T-cell (primary cell): ENCODE data around the gene MAP4K5. TPM values are rescaled to one million over a fixed set of nuclear protein-coding genes. Genes with fewer than 3 reads are reported as not detected.

Experiments
- ATAC-seq, 4 experiments: fragments of 200-7000 bp in 3 of 4; fragments of 150-1000 bp in 1 of 4; cut with Tn5 transposase; replicated peaks in 1 of 4; 1 replicate in 3 of 4; 2 replicates in 1 of 4; pipeline ENCODE4 v1.10.0; 2021; ENCODE audit warnings: moderate library complexity in 3 of 4, mild to moderate bottlenecking in 2 of 4, moderate number of reproducible peaks in 1 of 4
- CTCF ChIA-PET, 2 donors: fragments of 300-600 bp; sonication (Branson Sonifier 250); formaldehyde crosslinking; loops; one replicate each; lab custom pipeline; 2022; ENCODE audit warnings: antibody characterized with exemption in 2 of 2; lab: Charles Lee
- POLR2A ChIA-PET, 2 donors: fragments of 300-600 bp; sonication (Branson Sonifier 250); formaldehyde crosslinking; loops; one replicate each; lab custom pipeline; 2022; ENCODE audit warnings: antibody characterized with exemption in 2 of 2; lab: Charles Lee
- DNase-seq, 35 experiments: peaks; one replicate each; pipeline versions ENCODE4 v3.0.0 to v3.0.0-alpha.2; 2013 to 2023
- H3K27ac ChIP-seq: one replicate; pipeline ENCODE4 v1.5.1; 2013; ENCODE audit warnings: low read length
- H3K27me3 ChIP-seq, 2 experiments: replicated peaks in 1 of 2; 1 replicate in 1 of 2; 2 replicates in 1 of 2; pipeline versions ENCODE4 v1.6.1 to v1.7.0; 2013; ENCODE audit warnings: low read length in 1 of 2, mixed read lengths in 1 of 2; ENCODE audit not compliant: control insufficient read depth in 2 of 2, insufficient read depth in 2 of 2; ENCODE audit errors: extremely low read depth in 1 of 2
- H3K36me3 ChIP-seq, 2 donors: 1 replicate in 1 of 2; 2 replicates in 1 of 2; pipeline versions ENCODE4 v1.6.1 to v1.7.0; 2013; ENCODE audit warnings: low read length in 1 of 2; ENCODE audit not compliant: control insufficient read depth in 2 of 2, insufficient read depth in 1 of 2; ENCODE audit errors: extremely low read depth in 1 of 2
- H3K4me1 ChIP-seq, 2 experiments: 1 replicate in 1 of 2; 2 replicates in 1 of 2; pipeline versions ENCODE4 v1.6.1 to v1.7.0; 2013; ENCODE audit warnings: low read length in 2 of 2, mixed read lengths in 1 of 2; ENCODE audit not compliant: insufficient read depth in 2 of 2, control insufficient read depth in 1 of 2; ENCODE audit errors: extremely low read depth in 1 of 2
- H3K4me3 ChIP-seq, 2 donors: 1 replicate in 1 of 2; 2 replicates in 1 of 2; pipeline versions ENCODE4 v1.5.1 to v1.7.0; 2013; ENCODE audit warnings: mild to moderate bottlenecking in 2 of 2, low read length in 1 of 2, moderate library complexity in 1 of 2; ENCODE audit not compliant: control insufficient read depth in 1 of 2; ENCODE audit errors: extremely low read depth in 1 of 2
- H3K9me3 ChIP-seq: 2 replicates; pipeline ENCODE4 v1.7.0; 2013
- H3K27ac Mint-ChIP-seq, 2 donors: one replicate each; pipeline ENCODE4 v1.8.0; 2020 to 2021; ENCODE audit warnings: mild to moderate bottlenecking in 2 of 2, mixed read lengths in 2 of 2
- H3K27me3 Mint-ChIP-seq, 2 donors: one replicate each; pipeline ENCODE4 v1.8.0; 2021 to 2022; ENCODE audit warnings: mixed read lengths in 2 of 2
- H3K36me3 Mint-ChIP-seq: one replicate; pipeline ENCODE4 v1.8.0; 2021; ENCODE audit warnings: mixed read lengths
- H3K4me1 Mint-ChIP-seq, 3 donors: one replicate each; pipeline ENCODE4 v1.8.0; 2020 to 2022; ENCODE audit warnings: mixed read lengths in 3 of 3, mild to moderate bottlenecking in 1 of 3
- H3K4me3 Mint-ChIP-seq, 3 donors: one replicate each; pipeline ENCODE4 v1.8.0; 2020 to 2022; ENCODE audit warnings: mild to moderate bottlenecking in 3 of 3, mixed read lengths in 3 of 3, moderate library complexity in 3 of 3
- H3K9me3 Mint-ChIP-seq, 3 donors: one replicate each; pipeline ENCODE4 v1.8.0; 2020 to 2022; ENCODE audit warnings: mixed read lengths in 3 of 3
- WGBS: methylation state at CpG from one replicate; pipeline ENCODE4 v1.1.5; 2013; ENCODE audit warnings: missing lambda C conversion rate; ENCODE audit not compliant: insufficient coverage; 5-methylcytosine and 5-hydroxymethylcytosine counted together
- total RNA-seq, 35 experiments: library from RNA in 6 of 35; stranded (reverse) in 6 of 35; fragments of 120-200 nt in 1 of 35; gene quantifications; one replicate each; pipeline versions ENCODE4 v1.2.1 to v1.2.4 and lab custom pipeline; 2013 to 2026

MAP4K5 gene
- total RNA-seq, 5 donors from 2014 or later (not counting 1 experiment from before 2014, with no cell fraction given), result 33.5 to 48.2 (median 44.6) TPM

GRCh38 chr14:50381008-50381407 is 151.4 kb downstream of the MAP4K5 start:
- H3K27ac ChIP-seq, result no peak overlapping the region
- H3K4me3 ChIP-seq, result no peak overlapping the region
- H3K36me3 ChIP-seq, result no peaks in the 10 kb centered on the region
- H3K27ac Mint-ChIP-seq, result no peak overlapping the region
- no peak for DNase-seq
- H3K36me3 Mint-ChIP-seq, result no peaks in the 10 kb centered on the region
- WGBS, result 89% methylated on average over 1 of the region's 1 CpG
- H3K9me3 ChIP-seq, result no peaks in the 10 kb centered on the region
- no peaks in the 10 kb centered on the region for H3K27me3 ChIP-seq
- no peaks in the 10 kb centered on the region for H3K4me1 ChIP-seq
- no peaks in the 10 kb centered on the region for H3K4me1 Mint-ChIP-seq
- no peak for ATAC-seq
- ChIA-PET CTCF (interaction anchor here in 1 of 2 donors (0.6 kb wide), 1 partner anchor 58 kb away, joined by 3 read pairs; no protein-coding TSS in a partner anchor), POLR2A (interaction anchor here in 1 of 2 donors (0.6 kb wide), 1 partner anchor 657 kb away, joined by 5 read pairs; no protein-coding TSS in a partner anchor)
- H3K27me3 Mint-ChIP-seq, result no peaks in the 10 kb centered on the region
- H3K9me3 Mint-ChIP-seq, result no peaks in the 10 kb centered on the region
- H3K4me3 Mint-ChIP-seq, result no peak overlapping the region

- no peak overlapping the region for H3K4me3 Mint-ChIP-seq
- no CpG with 5 or more reads among the region's 1 CpG for WGBS
These were observed 151.9 kb downstream of the MAP4K5 start for GRCh38 chr14:50380455-50380854.

GRCh38 chr14:50379563-50379962 is 152.8 kb downstream of the MAP4K5 start:
- POLR2A ChIA-PET, result no interaction called here

More at GRCh38 chr14:50380455-50380854, 151.9 kb downstream of the MAP4K5 start:
- no peak for ATAC-seq
- ChIA-PET POLR2A (no interaction called here), CTCF (no interaction called here)
- Mint-ChIP-seq H3K36me3 (no peaks in the 10 kb centered on the region), H3K9me3 (no peaks in the 10 kb centered on the region), H3K4me1 (no peaks in the 10 kb centered on the region), H3K27ac (no peak overlapping the region), H3K27me3 (no peaks in the 10 kb centered on the region)
- H3K27ac ChIP-seq, result no peak overlapping the region
- H3K9me3 ChIP-seq, result no peaks in the 10 kb centered on the region
- no peaks in the 10 kb centered on the region for H3K27me3 ChIP-seq
- H3K4me1 ChIP-seq, result no peaks in the 10 kb centered on the region
- H3K36me3 ChIP-seq, result no peaks in the 10 kb centered on the region
- H3K4me3 ChIP-seq, result no peak overlapping the region
- DNase-seq, result no peak

GRCh38 chr14:50377550-50378085 is 154.8 kb downstream of the MAP4K5 start:
- no peaks in the 10 kb centered on the region for H3K4me1 Mint-ChIP-seq
- POLR2A ChIA-PET, result interaction anchor here in 1 of 2 donors (0.5 kb wide), 1 partner anchor 25 kb away, joined by 5 read pairs; no protein-coding TSS in a partner anchor
- no peak overlapping the region for H3K4me3 Mint-ChIP-seq
- H3K27ac ChIP-seq, result no peak overlapping the region
- no peak for DNase-seq
- no peaks in the 10 kb centered on the region for H3K36me3 ChIP-seq
- H3K4me3 ChIP-seq, result no peak overlapping the region
- no peaks in the 10 kb centered on the region for H3K4me1 ChIP-seq
- H3K9me3 ChIP-seq, result no peaks in the 10 kb centered on the region
- WGBS, result no CpG with 5 or more reads among the region's 4 CpGs
- no peaks in the 10 kb centered on the region for H3K36me3 Mint-ChIP-seq
- H3K27me3 ChIP-seq, result no peaks in the 10 kb centered on the region
- CTCF ChIA-PET, result interaction anchor here in 1 of 2 donors (0.6 kb wide), 1 partner anchor 119 kb away, joined by 3 read pairs; no protein-coding TSS in a partner anchor
- ATAC-seq, result no peak
- peaks cover 0 to 4% of the 10 kb centered on the region in 2 donors for H3K27me3 Mint-ChIP-seq
- H3K9me3 Mint-ChIP-seq, result no peaks in the 10 kb centered on the region
- no peak overlapping the region for H3K27ac Mint-ChIP-seq

More at GRCh38 chr14:50379563-50379962, 152.8 kb downstream of the MAP4K5 start:
- DNase-seq (no peak), ATAC-seq (no peak)
- Histone ChIP-seq H3K27me3 (no peaks in the 10 kb centered on the region), H3K9me3 (no peaks in the 10 kb centered on the region), H3K4me1 (no peaks in the 10 kb centered on the region), H3K27ac (no peak overlapping the region), H3K4me3 (no peak overlapping the region), H3K36me3 (no peaks in the 10 kb centered on the region)
- 56% methylated on average over 2 of the region's 2 CpGs for WGBS
- no peaks in the 10 kb centered on the region for H3K9me3 Mint-ChIP-seq
- H3K4me3 Mint-ChIP-seq, result no peak overlapping the region
- H3K27ac Mint-ChIP-seq, result no peak overlapping the region
- no peaks in the 10 kb centered on the region for H3K4me1 Mint-ChIP-seq
- no peaks in the 10 kb centered on the region for H3K27me3 Mint-ChIP-seq
- CTCF ChIA-PET, result no interaction called here
- H3K36me3 Mint-ChIP-seq, result no peaks in the 10 kb centered on the region

- POLR2A ChIA-PET, result no interaction called here
- no peaks in the 10 kb centered on the region for H3K36me3 ChIP-seq
- no peak overlapping the region for H3K27ac ChIP-seq
- DNase-seq (no peak), ATAC-seq (no peak)
- CTCF ChIA-PET, result no interaction called here
- peaks cover 0 to 3% of the 10 kb centered on the region in 2 experiments for H3K27me3 ChIP-seq
- Mint-ChIP-seq H3K9me3 (no peaks in the 10 kb centered on the region), H3K27me3 (peaks cover 0 to 6% of the 10 kb centered on the region in 2 donors), H3K4me1 (no peaks in the 10 kb centered on the region), H3K36me3 (no peaks in the 10 kb centered on the region), H3K4me3 (no peak overlapping the region), H3K27ac (no peak overlapping the region)
- no peak overlapping the region for H3K4me3 ChIP-seq
- H3K4me1 ChIP-seq, result no peaks in the 10 kb centered on the region
- WGBS, result no CpG with 5 or more reads among the region's 5 CpGs
- no peaks in the 10 kb centered on the region for H3K9me3 ChIP-seq
These were observed 156.6 kb downstream of the MAP4K5 start for GRCh38 chr14:50375760-50376159.

GRCh38 chr14:50373959-50374358 is 158.4 kb downstream of the MAP4K5 start:
- Mint-ChIP-seq H3K9me3 (no peaks in the 10 kb centered on the region), H3K4me3 (no peak overlapping the region), H3K27ac (no peak overlapping the region), H3K27me3 (peaks cover 0 to 6% of the 10 kb centered on the region in 2 donors), H3K4me1 (no peaks in the 10 kb centered on the region), H3K36me3 (no peaks in the 10 kb centered on the region)
- Histone ChIP-seq H3K27ac (no peak overlapping the region), H3K36me3 (no peaks in the 10 kb centered on the region), H3K4me1 (no peaks in the 10 kb centered on the region), H3K4me3 (no peak overlapping the region), H3K9me3 (no peaks in the 10 kb centered on the region), H3K27me3 (peaks cover 0 to 3% of the 10 kb centered on the region in 2 experiments)
- ChIA-PET POLR2A (no interaction called here), CTCF (no interaction called here)
- ATAC-seq, result no peak
- no peak for DNase-seq
- 100% methylated on average over 1 of the region's 3 CpGs for WGBS
